Kidney (tissue), 14 donors: ENCODE results near the gene NPSR1. TPM values are rescaled to one million over a fixed set of nuclear protein-coding genes. Genes with fewer than 3 reads are reported as not detected.
"Not testable (repeated sequence)": the region's sequence is repeated elsewhere in the genome, so short reads cannot be mapped to it uniquely, and the experiment has no call there.

Source experiments
- DNase-seq, 5 donors: peaks; one replicate each; pipeline ENCODE4 v3.0.0-alpha.2; 2013 to 2020
- FAIRE-seq: peaks from 2 replicates; lab custom pipeline; 2012; peaks lifted over from hg19 to GRCh38; lab: Jason Lieb, UNC
- H3K27ac ChIP-seq, 2 donors: one replicate each; pipeline ENCODE4 v1.7.0; 2013; ENCODE audit warnings: low read depth in 2 of 2, low read length in 2 of 2, inconsistent platforms in 1 of 2
- H3K27me3 ChIP-seq: one replicate; pipeline ENCODE4 v1.7.1; 2013; ENCODE audit warnings: low read length, inconsistent platforms; ENCODE audit not compliant: control insufficient read depth, insufficient read depth
- H3K36me3 ChIP-seq, 3 donors: one replicate each; pipeline versions ENCODE4 v1.7.0 to v1.7.1; 2013; ENCODE audit warnings: low read length in 3 of 3, control low read depth in 1 of 3, inconsistent platforms in 1 of 3; ENCODE audit not compliant: insufficient read depth in 3 of 3, control insufficient read depth in 2 of 3
- H3K4me1 ChIP-seq, 3 donors: one replicate each; pipeline versions ENCODE4 v1.7.0 to v1.7.1; 2013; ENCODE audit warnings: low read length in 3 of 3, inconsistent platforms in 1 of 3, low read depth in 1 of 3; ENCODE audit not compliant: control insufficient read depth in 2 of 3, insufficient read depth in 2 of 3
- H3K4me3 ChIP-seq, 3 donors: one replicate each; pipeline versions ENCODE4 v1.7.0 to v1.8.1; 2013; ENCODE audit warnings: low read length in 3 of 3, control low read depth in 1 of 3, inconsistent platforms in 1 of 3
- H3K9ac ChIP-seq, 3 donors: one replicate each; pipeline versions ENCODE4 v1.7.0 to v1.7.1; 2013; ENCODE audit warnings: low read length in 3 of 3, control low read depth in 1 of 3, inconsistent platforms in 1 of 3
- H3K9me3 ChIP-seq, 3 donors: one replicate each; pipeline versions ENCODE4 v1.7.0 to v1.7.1; 2013; ENCODE audit warnings: low read length in 3 of 3, control low read depth in 1 of 3, inconsistent platforms in 1 of 3; ENCODE audit not compliant: control insufficient read depth in 2 of 3, insufficient read depth in 1 of 3
- intact Hi-C: fragments of 100-400 bp; cut with DNase I; formaldehyde crosslinking; loops from one replicate; pipeline ENCODE4 v1.11.1; 2022
- polyA plus RNA-seq: library from polyadenylated mRNA; stranded (reverse); fragments of 350-450 nt; fragmentation: Illumina TruSeq; extraction: RNeasy Lipid Tissue Mini Kit (QIAGEN cat#74804); gene quantifications from one replicate; pipeline ENCODE4 v1.2.3, GENCODE V29; 2014; ENCODE audit warnings: low read depth, low replicate concordance; ENCODE audit not compliant: insufficient read depth
- total RNA-seq: library from RNA; stranded (reverse); fragmentation: NEBNext Ultra II Directional; extraction: Animal tissue kit (Norgen Biotek cat#: 25700); gene quantifications from one replicate; pipeline ENCODE4 v1.2.1, GENCODE V29; 2021
- TF ChIP-seq, protein P1 (sequence below): IDR thresholded peaks from 3 replicates; pipeline ENCODE4 v1.5.1; 2012; ENCODE audit warnings: mild to moderate bottlenecking, moderate library complexity, borderline replicate concordance; ENCODE audit not compliant: insufficient read depth; ENCODE audit errors: extremely low read depth
- donor health status: control.
- donor health status: control.
- donor health status: control.
- donor health status: control.
- donor health status: control.
- donor health status: DM: yes; HTN: yes; CAD: no.
- donor health status: Normal renal cell carcinoma (clear cell type).

Gene NPSR1
- total and polyA plus RNA-seq, 2 donors from 2014 or later, result not detected

DNA sequence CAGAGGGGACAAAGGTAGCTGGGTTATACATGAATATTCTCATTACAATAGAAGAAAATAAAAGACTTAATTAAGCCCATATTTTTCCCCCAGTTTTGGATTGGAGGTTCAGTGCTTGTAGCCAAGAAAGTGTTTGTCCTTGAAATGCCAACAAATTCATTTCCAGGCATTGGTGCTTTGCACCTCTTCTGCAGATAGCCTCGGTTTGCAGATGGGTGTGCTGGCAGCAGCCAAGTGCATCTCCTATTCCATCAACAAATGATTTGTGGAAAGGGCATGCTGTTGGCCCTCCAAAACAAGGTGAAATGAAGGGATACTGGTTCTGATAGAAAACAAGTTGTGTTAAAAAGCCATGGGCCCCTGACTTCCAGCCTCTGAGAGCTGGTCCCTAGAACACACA is 192.0 kb downstream of the NPSR1 start:
- FAIRE-seq (no peak), DNase-seq (no peak)
- Histone ChIP-seq H3K9me3 (no peaks in the 10 kb centered on the region), H3K27ac (no peak overlapping the region), H3K4me3 (no peak overlapping the region), H3K27me3 (no peaks in the 10 kb centered on the region), H3K9ac (no peak overlapping the region), H3K36me3 (no peaks in the 10 kb centered on the region), H3K4me1 (no peaks in the 10 kb centered on the region)
- intact Hi-C loops, result no loop called here
- TF ChIP-seq, protein P1, sequence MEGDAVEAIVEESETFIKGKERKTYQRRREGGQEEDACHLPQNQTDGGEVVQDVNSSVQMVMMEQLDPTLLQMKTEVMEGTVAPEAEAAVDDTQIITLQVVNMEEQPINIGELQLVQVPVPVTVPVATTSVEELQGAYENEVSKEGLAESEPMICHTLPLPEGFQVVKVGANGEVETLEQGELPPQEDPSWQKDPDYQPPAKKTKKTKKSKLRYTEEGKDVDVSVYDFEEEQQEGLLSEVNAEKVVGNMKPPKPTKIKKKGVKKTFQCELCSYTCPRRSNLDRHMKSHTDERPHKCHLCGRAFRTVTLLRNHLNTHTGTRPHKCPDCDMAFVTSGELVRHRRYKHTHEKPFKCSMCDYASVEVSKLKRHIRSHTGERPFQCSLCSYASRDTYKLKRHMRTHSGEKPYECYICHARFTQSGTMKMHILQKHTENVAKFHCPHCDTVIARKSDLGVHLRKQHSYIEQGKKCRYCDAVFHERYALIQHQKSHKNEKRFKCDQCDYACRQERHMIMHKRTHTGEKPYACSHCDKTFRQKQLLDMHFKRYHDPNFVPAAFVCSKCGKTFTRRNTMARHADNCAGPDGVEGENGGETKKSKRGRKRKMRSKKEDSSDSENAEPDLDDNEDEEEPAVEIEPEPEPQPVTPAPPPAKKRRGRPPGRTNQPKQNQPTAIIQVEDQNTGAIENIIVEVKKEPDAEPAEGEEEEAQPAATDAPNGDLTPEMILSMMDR, result no peak

DNA sequence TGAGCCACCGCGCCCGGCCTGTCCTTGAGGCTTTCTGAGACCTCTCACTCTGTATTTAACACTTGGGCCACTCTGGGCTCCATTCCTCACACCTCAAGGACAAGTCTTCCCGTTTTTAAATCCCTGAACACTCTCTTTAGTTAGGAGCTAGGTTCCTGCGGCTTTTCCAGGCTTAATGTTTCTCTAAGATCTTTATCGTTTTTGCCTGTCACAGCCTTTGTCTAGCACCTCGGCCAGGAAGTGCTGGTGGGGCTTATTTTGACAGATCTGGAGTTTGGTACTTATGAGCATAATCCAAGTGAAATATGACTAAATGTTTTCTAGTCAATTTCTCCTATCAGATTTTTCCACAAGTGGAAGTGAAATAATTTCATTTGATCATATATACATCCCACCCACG is 192.7 kb downstream of the NPSR1 start:
- intact Hi-C loops, result no loop called here
- Histone ChIP-seq H3K27ac (no peak overlapping the region), H3K4me3 (no peak overlapping the region), H3K9ac (no peak overlapping the region), H3K4me1 (no peaks in the 10 kb centered on the region), H3K36me3 (no peaks in the 10 kb centered on the region), H3K9me3 (no peaks in the 10 kb centered on the region), H3K27me3 (no peaks in the 10 kb centered on the region)
- DNase-seq, result no peak
- TF ChIP-seq, protein P1, result no peak
- no peak for FAIRE-seq

GRCh38 chr7:34851431-34851830 is 193.4 kb downstream of the NPSR1 start:
- no peaks in the 10 kb centered on the region for H3K4me1 ChIP-seq
- H3K36me3 ChIP-seq, result no peaks in the 10 kb centered on the region
- intact Hi-C loops, result no loop called here
- DNase-seq, result no peak
- no peak overlapping the region for H3K4me3 ChIP-seq
- no peak overlapping the region for H3K9ac ChIP-seq
- no peak for FAIRE-seq
- no peaks in the 10 kb centered on the region for H3K27me3 ChIP-seq
- TF ChIP-seq, protein P1, result no peak
- no peaks in the 10 kb centered on the region for H3K9me3 ChIP-seq
- no peak overlapping the region for H3K27ac ChIP-seq

GRCh38 chr7:34858444-34858843 is 200.4 kb downstream of the NPSR1 start:
- H3K9ac ChIP-seq, H3K4me1 ChIP-seq, H3K9me3 ChIP-seq, intact Hi-C loops, H3K36me3 ChIP-seq, DNase-seq, H3K4me3 ChIP-seq, FAIRE-seq, H3K27me3 ChIP-seq, H3K27ac ChIP-seq: not testable (repeated sequence)

DNA sequence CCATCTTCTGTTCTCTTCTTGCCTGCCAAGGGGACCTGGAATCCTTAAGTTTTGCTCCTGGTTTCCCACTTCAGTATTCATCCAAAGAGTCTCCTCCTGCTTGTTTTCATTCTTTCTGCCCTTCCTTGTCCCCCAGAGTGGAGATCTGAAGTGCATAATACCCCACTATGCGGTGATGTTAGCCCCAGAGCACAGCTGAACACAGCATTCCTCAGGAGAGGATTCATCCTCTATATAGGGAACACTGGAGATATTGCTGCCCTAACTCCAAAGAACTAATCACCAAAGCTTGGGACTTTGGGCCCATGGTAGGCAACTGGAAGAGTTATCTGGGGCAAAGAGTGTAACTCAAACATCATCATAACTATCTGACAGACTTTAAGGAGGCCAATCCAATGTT is 201.3 kb downstream of the NPSR1 start:
- DNase-seq, intact Hi-C loops, H3K27me3 ChIP-seq, H3K4me3 ChIP-seq, H3K9ac ChIP-seq, H3K27ac ChIP-seq, H3K36me3 ChIP-seq, FAIRE-seq, H3K9me3 ChIP-seq, H3K4me1 ChIP-seq: not testable (repeated sequence)

DNA sequence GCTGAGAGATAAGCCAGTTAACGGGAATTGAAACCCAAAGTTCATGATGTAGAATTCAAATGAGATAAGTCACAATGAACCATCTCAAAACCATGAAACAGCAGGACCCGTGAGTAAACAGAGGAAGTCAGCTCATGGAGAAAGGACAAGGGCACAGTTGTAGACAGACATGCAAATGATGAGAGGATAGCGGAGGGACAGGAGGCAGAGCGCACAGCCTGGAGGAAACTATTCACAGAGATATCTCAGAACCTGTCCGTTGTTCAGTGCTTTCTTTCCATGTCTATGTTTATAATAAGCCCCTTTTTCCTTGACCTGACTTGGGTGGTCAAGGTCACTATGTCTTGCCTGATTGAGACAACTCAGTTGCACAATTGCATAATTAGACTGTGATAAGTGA is 208.2 kb downstream of the NPSR1 start:
- DNase-seq, H3K27me3 ChIP-seq, H3K36me3 ChIP-seq, intact Hi-C loops, H3K27ac ChIP-seq, H3K9ac ChIP-seq, FAIRE-seq, H3K4me3 ChIP-seq, H3K4me1 ChIP-seq, H3K9me3 ChIP-seq: not testable (repeated sequence)
